Embryonic facial prominence (tissue), 1 donor: ENCODE results near the gene HMOX2.

Experiments
- DNase-seq: peaks from one replicate; pipeline ENCODE4 v3.0.0-alpha.2; 2016; ENCODE audit errors: extremely low spot score

HMOX2 gene

DNA sequence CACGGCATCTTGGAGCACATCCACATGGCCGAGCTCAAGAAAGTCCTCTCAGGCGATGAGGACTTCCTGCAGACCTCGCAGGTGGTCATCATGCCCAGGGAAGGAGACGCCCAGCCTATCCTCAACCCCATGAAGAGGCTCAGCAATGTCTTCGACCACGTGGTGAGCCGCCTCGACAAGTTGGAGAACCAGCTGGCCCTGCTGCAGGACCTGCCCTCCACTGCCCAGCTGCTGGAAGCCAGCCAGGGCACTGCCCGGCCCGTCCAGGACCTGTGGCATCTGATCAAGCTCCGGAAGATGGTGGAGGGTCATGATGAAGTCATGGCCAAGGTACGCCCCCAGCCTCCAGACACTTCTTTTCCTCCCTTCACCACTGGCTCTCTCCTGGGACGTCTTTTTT, 80.4 kb downstream of the HMOX2 start:
- DNase-seq: no peak

GRCh38 chr16:4557973-4558372, 81.8 kb downstream of the HMOX2 start:
- DNase-seq: no peak
